ENCODE results near the gene IL1A.

IL1A gene

GRCh38 chr2:112791019-112791418 is 6.7 kb upstream of the IL1A start:
- DNase-seq, result no peak

GRCh38 chr2:112790305-112790704 is 6.0 kb upstream of the IL1A start:
- DNase-seq, result no peak

- no peak for DNase-seq
Measured at GRCh38 chr2:112789186-112789585, 4.9 kb upstream of the IL1A start.

GRCh38 chr2:112788653-112789052 is 4.4 kb upstream of the IL1A start:
- DNase-seq, result no peak

GRCh38 chr2:112787729-112788393 is 3.6 kb upstream of the IL1A start:
- DNase-seq, result no peak

GRCh38 chr2:112787294-112787693 is 3.0 kb upstream of the IL1A start:
- DNase-seq, result no peak

- no peak for DNase-seq
Measured at GRCh38 chr2:112783187-112783714, 1.0 kb downstream of the IL1A start.

GRCh38 chr2:112782234-112782799 is 2.0 kb downstream of the IL1A start:
- DNase-seq, result no peak

- DNase-seq, result no peak
Measured at GRCh38 chr2:112779598-112779997, 4.7 kb downstream of the IL1A start.

- no peak for DNase-seq
Measured at GRCh38 chr2:112777036-112777435, 7.3 kb downstream of the IL1A start.

GRCh38 chr2:112776113-112776512 is 8.2 kb downstream of the IL1A start:
- DNase-seq, result no peak

GRCh38 chr2:112774536-112775285 is 9.6 kb downstream of the IL1A start:
- no peak for DNase-seq

- DNase-seq, result no peak
Measured at GRCh38 chr2:112773556-112773955, 10.7 kb downstream of the IL1A start.

GRCh38 chr2:112772911-112773475 is 11.3 kb downstream of the IL1A start:
- DNase-seq, result no peak

GRCh38 chr2:112772322-112772721 is 12.0 kb downstream of the IL1A start:
- DNase-seq, result no peak

- DNase-seq, result no peak
Measured at GRCh38 chr2:112768432-112768831, 15.9 kb downstream of the IL1A start.

GRCh38 chr2:112767693-112768330 is 16.5 kb downstream of the IL1A start:
- DNase-seq, result no peak

GRCh38 chr2:112765251-112765650 is 19.0 kb downstream of the IL1A start:
- DNase-seq, result no peak

GRCh38 chr2:112764071-112765044 is 19.9 kb downstream of the IL1A start, which contains the start of gene CKAP2L:
CKAP2L (minus strand) TSS chr2:112764609; CDS start chr2:112764598, 11 bp downstream.
- peak; percentile 96 to 99 for DNase-seq

- DNase-seq, result no peak
Measured at GRCh38 chr2:112762276-112762675, 22.0 kb downstream of the IL1A start.

- no peak for DNase-seq
Measured at GRCh38 chr2:112760149-112760548, 24.1 kb downstream of the IL1A start.

GRCh38 chr2:112758711-112759110 is 25.6 kb downstream of the IL1A start:
- no peak for DNase-seq
